DMS153 (cell line): ENCODE data around the gene ENSA.
"Not testable (repeated sequence)": the region's sequence is repeated elsewhere in the genome, so short reads cannot be mapped to it uniquely, and the experiment has no call there.

Source experiments
- DNase-seq: peaks from one replicate; lab custom pipeline; 2025; lab: John Stamatoyannopoulos, UW

Gene ENSA

GRCh38 chr1:150629115-150629928 lies at the start of gene ENSA:
Gene ENSA (minus strand): TSS chr1:150629612. CDS start chr1:150629470, 142 bp downstream.
- peak; percentile 100 for DNase-seq

DNA sequence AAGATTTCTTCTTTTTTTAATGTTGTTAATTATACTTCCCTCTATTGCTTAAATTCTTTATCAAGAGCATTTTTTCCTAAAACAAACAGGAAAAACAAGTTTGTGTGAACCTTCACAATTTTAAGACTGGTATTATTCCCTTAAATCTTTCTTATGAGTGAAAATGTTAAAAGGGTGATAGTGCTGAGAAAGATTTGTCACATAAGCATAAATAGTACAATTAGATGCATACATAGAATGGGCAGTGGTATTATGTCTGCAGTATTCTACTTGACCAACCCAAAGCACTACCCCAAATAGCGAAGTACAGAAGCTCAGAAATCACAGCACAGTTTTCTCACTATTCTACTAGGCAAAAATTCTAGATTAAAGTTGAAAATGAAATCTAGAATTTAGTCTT lies 49.6 kb upstream of the ENSA start:
- no peak for DNase-seq

- DNase-seq: no peak
Measured at GRCh38 chr1:150674881-150675280, 45.5 kb upstream of the ENSA start.

- no peak for DNase-seq
Measured at GRCh38 chr1:150663321-150663720, 33.9 kb upstream of the ENSA start.

DNA sequence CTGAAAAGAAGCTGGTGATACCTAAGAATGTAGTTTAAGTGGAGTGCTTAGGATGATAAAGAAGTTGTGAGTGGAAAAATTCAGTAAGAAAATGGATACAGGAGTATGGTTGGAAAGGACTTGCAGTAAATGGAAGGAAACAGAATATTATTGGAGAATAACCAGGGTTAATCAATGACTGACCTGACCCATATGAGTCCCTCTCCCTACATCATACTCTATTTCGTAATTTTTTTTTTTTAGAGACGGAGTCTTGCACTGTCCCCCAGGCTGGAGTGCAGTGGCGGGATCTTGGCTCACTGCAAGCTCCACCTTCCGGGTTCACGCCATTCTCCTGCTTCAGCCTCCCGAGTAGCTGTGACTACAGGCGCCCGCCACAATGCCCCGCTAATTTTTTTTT lies 33.4 kb upstream of the ENSA start:
- no peak for DNase-seq

- no peak for DNase-seq
Measured at GRCh38 chr1:150661156-150661555, 31.7 kb upstream of the ENSA start.

DNA sequence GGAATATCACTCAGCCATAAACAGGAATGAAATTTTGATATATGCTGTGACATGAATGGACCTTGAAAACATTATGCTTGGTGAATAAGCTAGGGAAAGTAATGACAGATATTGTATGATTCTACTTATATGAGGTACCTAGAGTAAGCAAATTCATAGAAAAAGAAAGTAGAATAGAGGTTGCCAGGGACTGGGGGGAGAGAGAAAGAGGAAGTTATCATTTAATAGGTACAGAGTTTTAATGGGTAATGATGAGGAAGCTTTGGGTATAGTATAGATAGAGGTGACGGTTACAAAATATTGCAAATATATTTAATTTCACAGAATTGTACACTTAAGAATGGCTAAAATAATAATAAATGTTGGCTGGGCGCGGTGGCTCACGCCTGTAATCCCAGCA lies 31.2 kb upstream of the ENSA start:
- DNase-seq: no peak

GRCh38 chr1:150657064-150657463 lies 27.7 kb upstream of the ENSA start:
- not testable (repeated sequence) for DNase-seq

- not testable (repeated sequence) for DNase-seq
Measured at GRCh38 chr1:150654635-150655034, 25.2 kb upstream of the ENSA start.

DNA sequence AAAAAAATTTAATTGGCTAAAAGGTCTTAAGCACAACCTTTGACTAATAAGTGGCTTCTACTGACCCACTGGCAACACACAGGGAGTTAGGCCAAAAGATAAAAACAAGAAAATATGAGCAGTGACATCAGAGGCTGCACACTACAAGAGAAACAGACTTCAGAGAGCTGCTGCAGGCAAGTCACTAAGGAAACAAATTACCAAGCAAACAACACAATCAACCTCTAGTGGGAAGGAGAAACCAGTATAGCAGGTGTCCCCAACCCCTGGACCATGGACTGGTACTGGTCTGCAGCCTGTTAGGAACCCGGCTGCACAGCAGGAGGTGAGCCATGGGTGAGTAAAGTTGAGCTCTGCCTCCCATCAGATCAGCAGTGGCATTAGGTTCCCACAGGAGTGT lies 20.8 kb upstream of the ENSA start:
- peak; percentile 57 for DNase-seq

- DNase-seq: no peak
Measured at GRCh38 chr1:150649441-150650075, 20.1 kb upstream of the ENSA start.

- no peak for DNase-seq
Measured at GRCh38 chr1:150642296-150642695, 12.9 kb upstream of the ENSA start.

- not testable (repeated sequence) for DNase-seq
Measured at GRCh38 chr1:150641126-150641815, 11.9 kb upstream of the ENSA start.

DNA sequence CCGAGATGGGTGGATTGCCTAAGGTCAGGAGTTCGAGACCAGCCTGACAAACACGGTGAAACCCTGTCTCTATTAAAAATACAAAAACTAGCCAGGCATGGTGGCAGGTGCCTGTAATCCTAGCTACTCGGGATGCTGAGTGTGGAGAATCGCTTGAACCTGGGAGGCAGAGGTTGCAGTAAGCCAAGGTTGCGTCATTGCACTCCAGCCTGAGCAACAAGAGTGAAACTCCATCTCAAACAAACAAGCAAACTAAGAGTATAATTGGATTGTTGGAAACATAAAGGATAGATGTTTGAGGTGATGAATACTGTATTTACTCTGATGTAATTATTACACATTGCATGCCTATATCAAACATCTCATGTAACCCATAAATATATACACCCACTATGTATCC lies 9.0 kb upstream of the ENSA start:
- not testable (repeated sequence) for DNase-seq

GRCh38 chr1:150634839-150635622 lies 5.6 kb upstream of the ENSA start:
- peak; percentile 41 for DNase-seq

GRCh38 chr1:150628766-150629114 lies 672 bp downstream of the ENSA start:
- no peak for DNase-seq

DNA sequence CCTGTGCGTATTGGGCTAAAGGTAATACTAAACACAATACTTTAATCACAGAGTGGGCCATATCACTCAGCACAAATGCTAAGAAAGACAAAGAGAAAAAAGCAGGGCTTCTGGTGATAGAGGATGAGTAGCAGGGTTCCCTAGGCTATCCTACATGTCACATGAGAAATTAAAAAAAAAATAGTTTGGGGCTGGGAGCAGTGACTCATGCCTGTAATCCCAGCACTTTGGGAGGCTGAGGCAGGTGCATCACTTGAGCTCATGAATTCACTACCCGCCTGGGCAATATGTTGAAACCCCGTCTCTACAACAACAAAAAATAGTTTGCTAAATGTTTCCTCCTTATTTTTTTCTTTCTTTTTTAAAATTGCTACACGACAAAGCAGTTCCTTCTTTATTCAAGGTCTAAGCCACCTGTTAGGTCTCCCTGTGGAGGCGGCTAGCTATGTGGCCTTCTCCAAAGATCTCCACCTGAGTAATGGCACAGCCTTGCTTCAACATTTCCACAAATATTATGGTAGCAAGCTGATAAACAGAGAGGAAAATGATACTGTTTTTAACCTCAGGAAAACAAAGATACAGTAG lies 1.5 kb downstream of the ENSA start:
- DNase-seq: no peak

GRCh38 chr1:150626150-150626549 lies 3.3 kb downstream of the ENSA start:
- DNase-seq: no peak

GRCh38 chr1:150624546-150624945 lies 4.9 kb downstream of the ENSA start:
- not testable (repeated sequence) for DNase-seq

- DNase-seq: not testable (repeated sequence)
Measured at GRCh38 chr1:150624134-150624533, 5.3 kb downstream of the ENSA start.

GRCh38 chr1:150622303-150622975 lies 7.0 kb downstream of the ENSA start:
- no peak for DNase-seq
